Loucy (cell line): Measurements from ENCODE around the gene TPM1.

ENCODE experiments used
- CTCF ChIP-seq: fragments of 200-600 bp; sonication (generic); conservative IDR thresholded peaks from 2 replicates; pipeline ENCODE4 v1.5.1; 2014; ENCODE audit warnings: mild to moderate bottlenecking, antibody characterized with exemption, low read length
- EZH2phosphoT487 ChIP-seq: fragments of 200-600 bp; IDR thresholded peaks from 2 replicates; pipeline ENCODE4 v1.6.1; 2018; ENCODE audit warnings: antibody characterized with exemption, mild to moderate bottlenecking, moderate library complexity, borderline replicate concordance

GRCh38 chr15:63075015-63075983 is 32.8 kb downstream of the TPM1 start:
- no peak for TF ChIP-seq CTCF
- no peak for TF ChIP-seq EZH2phosphoT487
